ENCODE data around the gene XRCC1. TPM values are rescaled to one million over a fixed set of nuclear protein-coding genes. Genes with fewer than 3 reads are reported as not detected.

The XRCC1 gene
- total RNA-seq, 2 experiments from 2014 or later = 29.4 to 32.4 TPM

DNA sequence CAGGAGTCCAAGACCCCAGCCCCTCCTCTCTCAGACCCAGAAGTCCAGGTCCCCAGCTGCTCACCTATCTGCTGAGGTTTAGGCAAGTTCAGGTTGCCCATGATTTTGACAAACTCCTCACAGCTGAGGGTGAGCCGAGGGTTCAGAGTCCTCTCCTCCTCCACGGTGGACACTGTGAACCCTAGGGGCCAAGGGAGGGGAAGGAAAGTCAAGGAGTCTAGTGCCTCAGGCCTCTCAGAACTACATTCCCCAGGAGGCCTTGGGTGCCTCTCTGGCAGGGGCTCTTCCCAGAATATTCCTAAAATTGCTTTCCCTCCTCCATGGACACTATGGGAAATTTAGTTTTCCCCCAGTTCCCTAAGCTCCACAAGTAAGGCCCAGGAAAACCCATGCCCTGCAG, 67.4 kb downstream of the XRCC1 start:
- Mint-ChIP-seq H3K4me1 (ENCODE audit: low read depth) (peaks cover 15% of the 10 kb centered on the region), H3K4me3 (no peak overlapping the region), H3K27ac (no peak overlapping the region), H3K27me3 (no peaks in the 10 kb centered on the region), H3K36me3 (ENCODE audit: low read depth) (peaks cover 18% of the 10 kb centered on the region), H3K9me3 (no peaks in the 10 kb centered on the region)
- ChIA-PET CTCF (no interaction called here), POLR2A (no interaction called here)
- ATAC-seq = no peak
- TF ChIP-seq, protein P1, sequence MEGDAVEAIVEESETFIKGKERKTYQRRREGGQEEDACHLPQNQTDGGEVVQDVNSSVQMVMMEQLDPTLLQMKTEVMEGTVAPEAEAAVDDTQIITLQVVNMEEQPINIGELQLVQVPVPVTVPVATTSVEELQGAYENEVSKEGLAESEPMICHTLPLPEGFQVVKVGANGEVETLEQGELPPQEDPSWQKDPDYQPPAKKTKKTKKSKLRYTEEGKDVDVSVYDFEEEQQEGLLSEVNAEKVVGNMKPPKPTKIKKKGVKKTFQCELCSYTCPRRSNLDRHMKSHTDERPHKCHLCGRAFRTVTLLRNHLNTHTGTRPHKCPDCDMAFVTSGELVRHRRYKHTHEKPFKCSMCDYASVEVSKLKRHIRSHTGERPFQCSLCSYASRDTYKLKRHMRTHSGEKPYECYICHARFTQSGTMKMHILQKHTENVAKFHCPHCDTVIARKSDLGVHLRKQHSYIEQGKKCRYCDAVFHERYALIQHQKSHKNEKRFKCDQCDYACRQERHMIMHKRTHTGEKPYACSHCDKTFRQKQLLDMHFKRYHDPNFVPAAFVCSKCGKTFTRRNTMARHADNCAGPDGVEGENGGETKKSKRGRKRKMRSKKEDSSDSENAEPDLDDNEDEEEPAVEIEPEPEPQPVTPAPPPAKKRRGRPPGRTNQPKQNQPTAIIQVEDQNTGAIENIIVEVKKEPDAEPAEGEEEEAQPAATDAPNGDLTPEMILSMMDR (IDR thresholded peaks at IDR 0.05) = no peak
- intact Hi-C loops (cut with micrococcal nuclease) = no loop called here
- no peak for DNase-seq

DNA sequence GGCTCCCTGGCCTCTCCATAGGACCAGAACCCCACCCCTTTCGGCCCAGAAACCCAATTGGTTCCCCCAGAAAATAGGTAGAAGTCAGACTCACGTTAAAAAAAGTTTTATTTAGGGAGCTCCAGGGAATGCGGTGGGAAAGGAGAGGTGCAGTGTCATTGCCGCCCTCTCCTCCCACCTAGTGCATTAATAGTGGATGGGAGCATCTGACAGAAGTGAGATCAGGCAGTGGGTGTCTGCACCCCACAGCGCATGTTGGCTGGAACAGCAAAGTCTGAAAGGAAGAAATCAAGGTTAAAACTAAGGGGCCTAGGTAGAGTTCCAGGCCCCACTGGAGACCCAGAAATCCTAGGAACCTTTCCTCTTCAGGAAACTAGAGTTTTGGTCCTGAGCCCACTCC, 68.7 kb downstream of the XRCC1 start:
- no peak overlapping the region for H3K4me3 Mint-ChIP-seq
- H3K27me3 Mint-ChIP-seq = no peaks in the 10 kb centered on the region
- ChIA-PET CTCF (interaction anchor here (1.5 to 4.0 kb wide), 2 partner anchors 13 to 18 kb away, joined by 3 to 31 read pairs; no protein-coding TSS in a partner anchor), POLR2A (interaction anchor here (0.5 kb wide), 1 partner anchor 179 kb away, joined by 3 read pairs; no protein-coding TSS in a partner anchor)
- H3K36me3 Mint-ChIP-seq (ENCODE audit: low read depth) = peaks cover 19% of the 10 kb centered on the region
- TF ChIP-seq, protein P1 (IDR thresholded peaks at IDR 0.05) = no peak
- no peak overlapping the region for H3K27ac Mint-ChIP-seq
- intact Hi-C loops (cut with micrococcal nuclease) = no loop called here
- DNase-seq = no peak
- H3K4me1 Mint-ChIP-seq (ENCODE audit: low read depth) = peaks cover 17% of the 10 kb centered on the region
- ATAC-seq = no peak
- H3K9me3 Mint-ChIP-seq = no peaks in the 10 kb centered on the region

DNA sequence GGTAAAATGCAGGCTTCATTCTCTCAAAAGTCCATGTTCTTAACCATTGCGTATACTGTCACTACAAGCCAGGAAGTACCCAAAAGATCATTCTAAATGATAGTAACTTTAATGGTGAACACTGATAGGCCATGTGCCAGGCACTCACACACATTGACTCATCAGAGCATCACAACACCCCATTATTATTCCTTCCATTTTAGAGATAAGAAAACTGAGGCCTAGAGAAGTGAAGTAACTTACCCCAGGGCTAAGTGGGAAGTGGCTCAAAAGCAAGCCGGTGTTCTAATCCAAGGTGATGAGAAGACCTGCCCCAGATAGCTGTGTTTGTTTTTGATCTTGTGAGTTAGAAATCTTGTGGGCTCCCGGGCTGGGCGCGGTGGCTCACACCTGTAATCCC, 69.4 kb downstream of the XRCC1 start:
- no peaks in the 10 kb centered on the region for H3K27me3 Mint-ChIP-seq
- no peaks in the 10 kb centered on the region for H3K9me3 Mint-ChIP-seq
- no peak overlapping the region for H3K4me3 Mint-ChIP-seq
- TF ChIP-seq, protein P1 (IDR thresholded peaks at IDR 0.05) = no peak
- DNase-seq (no peak), ATAC-seq (no peak)
- intact Hi-C loops (cut with micrococcal nuclease) = no loop called here
- H3K36me3 Mint-ChIP-seq (ENCODE audit: low read depth) = peaks cover 21% of the 10 kb centered on the region
- ChIA-PET CTCF (interaction anchor here (1.4 to 5.1 kb wide), 4 partner anchors 14 to 58 kb away, joined by 3 to 39 read pairs (median 17); no protein-coding TSS in a partner anchor), POLR2A (interaction anchor here (0.5 to 1.4 kb wide), 3 partner anchors 12 to 180 kb away, joined by 3 to 4 read pairs (median 3); no protein-coding TSS in a partner anchor)
- peaks cover 17% of the 10 kb centered on the region for H3K4me1 Mint-ChIP-seq (ENCODE audit: low read depth)
- H3K27ac Mint-ChIP-seq = peak overlapping the region; percentile 18

DNA sequence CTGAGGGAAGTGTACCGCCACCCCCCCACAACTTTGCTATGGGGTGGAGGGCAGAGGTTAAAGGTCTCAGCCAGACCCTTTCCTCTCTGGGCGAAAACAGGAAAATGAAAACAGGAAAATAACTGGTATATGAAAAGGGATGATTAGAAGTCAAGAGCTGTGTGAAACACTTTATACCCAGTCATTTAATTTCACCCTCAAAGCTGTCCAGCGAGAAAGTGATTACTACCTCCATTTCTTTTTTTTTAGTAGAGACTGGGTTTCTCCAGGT, 70.2 kb downstream of the XRCC1 start:
- intact Hi-C loops (cut with micrococcal nuclease) = no loop called here
- no peak for ATAC-seq
- Mint-ChIP-seq H3K4me1 (ENCODE audit: low read depth) (peaks cover 18% of the 10 kb centered on the region), H3K9me3 (no peaks in the 10 kb centered on the region), H3K27ac (peak overlapping the region; percentile 77), H3K4me3 (peak overlapping the region; percentile 96), H3K27me3 (no peaks in the 10 kb centered on the region), H3K36me3 (ENCODE audit: low read depth) (peaks cover 18% of the 10 kb centered on the region)
- ChIA-PET POLR2A (interaction anchor here (0.9 to 1.7 kb wide), 6 partner anchors 13 to 45 kb away, joined by 3 to 4 read pairs (median 4); no protein-coding TSS in a partner anchor), CTCF (interaction anchor here (1.4 to 5.1 kb wide), 5 partner anchors 15 to 72 kb away, joined by 3 to 39 read pairs (median 7); no protein-coding TSS in a partner anchor)
- DNase-seq = no peak
- TF ChIP-seq, protein P1 (IDR thresholded peaks at IDR 0.05) = no peak

DNA sequence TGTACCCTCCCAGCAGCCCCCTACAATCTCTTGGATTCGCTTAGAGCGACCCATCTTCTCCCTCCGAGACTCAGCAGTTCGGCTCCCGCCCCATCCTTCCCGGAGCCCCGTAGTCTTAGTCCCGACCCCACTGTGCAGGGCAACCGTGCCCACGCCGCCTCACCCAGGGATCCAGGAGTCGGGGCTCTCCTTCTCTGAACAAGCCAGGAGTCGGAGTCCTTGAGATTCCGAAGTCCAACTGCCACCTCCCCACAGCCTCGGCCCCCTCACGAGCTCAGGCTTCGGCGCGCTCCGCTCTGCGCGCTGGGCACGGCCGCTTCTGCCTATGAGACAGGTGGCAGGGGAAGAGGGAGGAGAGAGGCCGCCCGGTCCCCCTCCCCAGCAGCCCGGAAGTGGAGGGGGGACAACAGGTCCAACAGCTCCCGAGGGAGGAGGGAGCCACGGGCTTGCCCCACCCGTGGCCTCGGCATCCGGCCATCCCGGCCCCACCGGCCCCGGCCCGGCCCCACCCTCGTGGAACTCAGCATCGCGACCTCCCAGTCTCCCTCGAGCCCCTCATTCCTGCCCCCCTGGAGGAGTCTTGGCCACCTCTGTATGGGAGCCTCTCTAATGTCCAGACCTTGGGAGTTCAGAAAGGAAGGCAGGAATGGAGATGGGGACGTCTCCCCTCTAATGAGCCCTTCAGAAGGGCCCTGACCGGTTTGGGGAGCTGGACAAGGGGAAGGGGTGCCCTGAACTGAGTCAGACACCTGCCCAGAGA, 70.7 kb downstream of the XRCC1 start, which contains the start of gene PHLDB3:
Gene PHLDB3, minus strand, starts transcription at position 321 of the 760 bp plus-strand sequence. CDS start 628 bp downstream, outside the sequence.
- H3K36me3 Mint-ChIP-seq (ENCODE audit: low read depth) = peaks cover 18% of the 10 kb centered on the region

More for the DNA sequence above, 70.7 kb downstream of the XRCC1 start, which contains the start of gene PHLDB3:
- POLR2A ChIA-PET = interaction anchor here (0.8 to 1.7 kb wide), 10 partner anchors 14 to 92 kb away, joined by 3 to 6 read pairs (median 4); partner anchors contain the start of gene ZNF576
- Mint-ChIP-seq H3K4me1 (ENCODE audit: low read depth) (peaks cover 18% of the 10 kb centered on the region), H3K27ac (peak within 1 kb of the TSS; percentile 97), H3K27me3 (no peaks in the 10 kb centered on the region), H3K4me3 (peak within 1 kb of the TSS; percentile 96), H3K9me3 (no peaks in the 10 kb centered on the region)
- CTCF ChIA-PET = interaction anchor here (1.0 to 5.1 kb wide), 9 partner anchors 11 to 72 kb away, joined by 3 to 39 read pairs (median 5); partner anchors contain the start of gene ETHE1
- TF ChIP-seq, protein P1 (IDR thresholded peaks at IDR 0.05) = no peak
- ATAC-seq (peak; percentile 38), DNase-seq (peak; percentile 62)
- intact Hi-C loops (cut with micrococcal nuclease) = loop anchor here (5.0 kb wide), 1 partner anchor 42 kb away; no protein-coding TSS in a partner anchor

All from activated CD8-positive, alpha-beta T cell treated with anti-CD3 and anti-CD28 coated beads for 36 hours (primary cell).